Panc1 (cell line): ENCODE results near the gene HAO1. TPM values are rescaled to one million over a fixed set of nuclear protein-coding genes. Genes with fewer than 3 reads are reported as not detected.

Experiments used
- ATAC-seq: fragments of 200-7000 bp; cut with Tn5 transposase; 2 replicates; pipeline ENCODE4 v1.9.1; 2020; ENCODE audit warnings: mild to moderate bottlenecking, moderate library complexity
- BruUV-seq: library from RNA; stranded (reverse); fragments of 400-500 nt; replicated peaks from 2 replicates; lab custom pipeline; 2021; lab: Mats Ljungman, UMichigan
- CTCF ChIA-PET: fragments of 300-600 bp; sonication (Branson Sonifier 250); formaldehyde crosslinking; loops from one replicate; lab custom pipeline; 2022; ENCODE audit warnings: antibody characterized with exemption; lab: Charles Lee
- POLR2A ChIA-PET: fragments of 300-600 bp; sonication (Branson Sonifier 250); formaldehyde crosslinking; loops from one replicate; lab custom pipeline; 2022; ENCODE audit warnings: antibody characterized with exemption; lab: Charles Lee
- DNase-seq: peaks from one replicate; pipeline ENCODE4 v3.0.0-alpha.2; 2010; ENCODE audit warnings: low read depth, low spot score
- H3K27ac ChIP-seq: 2 replicates; pipeline ENCODE4 v1.5.1; 2011; ENCODE audit warnings: mild to moderate bottlenecking, low read length, inconsistent platforms
- H3K27me3 ChIP-seq: fragments of 200-500 bp; sonication (Bioruptor generic); 2 replicates; pipeline ENCODE4 v1.6.0; 2014; ENCODE audit warnings: low read length, inconsistent platforms; ENCODE audit not compliant: control insufficient read depth, insufficient read depth
- H3K36me3 ChIP-seq: fragments of 200-500 bp; sonication (Bioruptor generic); 2 replicates; pipeline ENCODE4 v1.5.1; 2014; ENCODE audit warnings: inconsistent platforms, mild to moderate bottlenecking, low read length, moderate library complexity; ENCODE audit not compliant: control insufficient read depth, insufficient read depth
- H3K4me1 ChIP-seq: 2 replicates; pipeline ENCODE4 v1.5.1; 2011; ENCODE audit warnings: inconsistent platforms, mild to moderate bottlenecking, low read length, moderate library complexity; ENCODE audit not compliant: control insufficient read depth, insufficient read depth
- H3K4me3 ChIP-seq, 2 experiments: 2 replicates each; pipeline ENCODE4 v1.5.1; 2011 to 2012; ENCODE audit warnings: low read depth in 2 of 2, low read length in 2 of 2, mild to moderate bottlenecking in 2 of 2, inconsistent platforms in 1 of 2, moderate library complexity in 1 of 2
- H3K9me3 ChIP-seq: fragments of 200-500 bp; sonication (Bioruptor generic); 2 replicates; pipeline ENCODE4 v1.5.1; 2014; ENCODE audit warnings: low read depth, mild to moderate bottlenecking, inconsistent platforms, low read length, moderate library complexity; ENCODE audit not compliant: control insufficient read depth, insufficient read depth
- POLR2AphosphoS5 ChIP-seq: IDR thresholded peaks from 2 replicates; pipeline ENCODE4 v1.6.1; 2012; ENCODE audit warnings: mild to moderate bottlenecking, low read depth, low read length, moderate library complexity
- SIN3A ChIP-seq: IDR thresholded peaks from 2 replicates; pipeline ENCODE4 v1.6.1; 2012; ENCODE audit warnings: low read depth, mild to moderate bottlenecking, low read length, moderate library complexity, borderline replicate concordance; ENCODE audit not compliant: insufficient read depth
- TCF7L2 ChIP-seq: IDR thresholded peaks from 2 replicates; pipeline ENCODE4 v1.6.1; 2011; ENCODE audit warnings: mild to moderate bottlenecking, low read depth, low read length, inconsistent platforms
- in situ Hi-C: cut with HindIII; loops from 2 replicates; pipeline ENCODE4 v1.10.0; 2016; ENCODE audit warnings: low sequenced_read_pairs, low pct_unique_long_range_greater_than_20kb
- intact Hi-C: fragments of 100-400 bp; cut with micrococcal nuclease; formaldehyde crosslinking; loops from one replicate; pipeline ENCODE4 v1.10.0; 2022; ENCODE audit not compliant: unreplicated experiment
- total RNA-seq: library from RNA; stranded (reverse); gene quantifications from one replicate; pipeline ENCODE4 v1.2.1, GENCODE V29; 2021; ENCODE audit not compliant: unreplicated experiment
- TF ChIP-seq, protein P1 (sequence below), 2 experiments: IDR thresholded peaks; 2 replicates each; pipeline ENCODE4 v1.6.1; 2011 to 2012; ENCODE audit warnings: low read depth in 2 of 2, control low read depth in 1 of 2, low read length in 1 of 2, mild to moderate bottlenecking in 1 of 2, moderate library complexity in 1 of 2; ENCODE audit not compliant: insufficient read depth in 1 of 2
- TF ChIP-seq, protein P2 (sequence below): fragments of 450-650 bp; IDR thresholded peaks from 2 replicates; pipeline ENCODE4 v1.5.1; 2017; ENCODE audit warnings: mild to moderate bottlenecking

The HAO1 gene
- total RNA-seq, 1 experiment from 2014 or later, result 0.13 TPM

DNA sequence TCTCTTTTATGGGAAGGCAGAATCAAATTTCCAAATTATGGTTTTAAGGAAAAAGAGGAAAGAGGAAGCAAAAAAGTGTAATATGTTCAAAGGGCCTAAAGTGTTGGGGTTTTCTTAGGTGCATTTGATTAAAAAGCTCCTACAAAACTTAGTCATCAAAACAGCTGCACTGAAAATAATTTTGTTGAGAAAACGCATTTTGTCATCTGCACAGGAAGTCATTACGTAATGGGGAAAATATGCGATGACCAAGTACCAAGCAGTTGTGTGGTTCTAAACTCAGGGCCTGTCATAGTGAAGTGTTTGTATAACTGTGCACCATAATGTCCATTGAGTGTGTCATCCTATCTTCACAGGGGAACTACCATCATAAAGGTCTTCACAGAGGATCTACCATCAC lies 15.6 kb downstream of the HAO1 start:
- in situ Hi-C loops, result no loop called here
- H3K9me3 ChIP-seq, result no peaks in the 10 kb centered on the region
- no peaks in the 10 kb centered on the region for H3K4me1 ChIP-seq
- H3K4me3 ChIP-seq, result no peak overlapping the region
- TF ChIP-seq POLR2AphosphoS5 (no peak), TCF7L2 (no peak), SIN3A (no peak)
- TF ChIP-seq, protein P1, sequence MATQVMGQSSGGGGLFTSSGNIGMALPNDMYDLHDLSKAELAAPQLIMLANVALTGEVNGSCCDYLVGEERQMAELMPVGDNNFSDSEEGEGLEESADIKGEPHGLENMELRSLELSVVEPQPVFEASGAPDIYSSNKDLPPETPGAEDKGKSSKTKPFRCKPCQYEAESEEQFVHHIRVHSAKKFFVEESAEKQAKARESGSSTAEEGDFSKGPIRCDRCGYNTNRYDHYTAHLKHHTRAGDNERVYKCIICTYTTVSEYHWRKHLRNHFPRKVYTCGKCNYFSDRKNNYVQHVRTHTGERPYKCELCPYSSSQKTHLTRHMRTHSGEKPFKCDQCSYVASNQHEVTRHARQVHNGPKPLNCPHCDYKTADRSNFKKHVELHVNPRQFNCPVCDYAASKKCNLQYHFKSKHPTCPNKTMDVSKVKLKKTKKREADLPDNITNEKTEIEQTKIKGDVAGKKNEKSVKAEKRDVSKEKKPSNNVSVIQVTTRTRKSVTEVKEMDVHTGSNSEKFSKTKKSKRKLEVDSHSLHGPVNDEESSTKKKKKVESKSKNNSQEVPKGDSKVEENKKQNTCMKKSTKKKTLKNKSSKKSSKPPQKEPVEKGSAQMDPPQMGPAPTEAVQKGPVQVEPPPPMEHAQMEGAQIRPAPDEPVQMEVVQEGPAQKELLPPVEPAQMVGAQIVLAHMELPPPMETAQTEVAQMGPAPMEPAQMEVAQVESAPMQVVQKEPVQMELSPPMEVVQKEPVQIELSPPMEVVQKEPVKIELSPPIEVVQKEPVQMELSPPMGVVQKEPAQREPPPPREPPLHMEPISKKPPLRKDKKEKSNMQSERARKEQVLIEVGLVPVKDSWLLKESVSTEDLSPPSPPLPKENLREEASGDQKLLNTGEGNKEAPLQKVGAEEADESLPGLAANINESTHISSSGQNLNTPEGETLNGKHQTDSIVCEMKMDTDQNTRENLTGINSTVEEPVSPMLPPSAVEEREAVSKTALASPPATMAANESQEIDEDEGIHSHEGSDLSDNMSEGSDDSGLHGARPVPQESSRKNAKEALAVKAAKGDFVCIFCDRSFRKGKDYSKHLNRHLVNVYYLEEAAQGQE (IDR thresholded peaks at IDR 0.05; ENCODE audit: insufficient read depth in 1 of 2, low read depth in 2 of 2, low read length in 1 of 2), result no peak
- TF ChIP-seq, protein P2, sequence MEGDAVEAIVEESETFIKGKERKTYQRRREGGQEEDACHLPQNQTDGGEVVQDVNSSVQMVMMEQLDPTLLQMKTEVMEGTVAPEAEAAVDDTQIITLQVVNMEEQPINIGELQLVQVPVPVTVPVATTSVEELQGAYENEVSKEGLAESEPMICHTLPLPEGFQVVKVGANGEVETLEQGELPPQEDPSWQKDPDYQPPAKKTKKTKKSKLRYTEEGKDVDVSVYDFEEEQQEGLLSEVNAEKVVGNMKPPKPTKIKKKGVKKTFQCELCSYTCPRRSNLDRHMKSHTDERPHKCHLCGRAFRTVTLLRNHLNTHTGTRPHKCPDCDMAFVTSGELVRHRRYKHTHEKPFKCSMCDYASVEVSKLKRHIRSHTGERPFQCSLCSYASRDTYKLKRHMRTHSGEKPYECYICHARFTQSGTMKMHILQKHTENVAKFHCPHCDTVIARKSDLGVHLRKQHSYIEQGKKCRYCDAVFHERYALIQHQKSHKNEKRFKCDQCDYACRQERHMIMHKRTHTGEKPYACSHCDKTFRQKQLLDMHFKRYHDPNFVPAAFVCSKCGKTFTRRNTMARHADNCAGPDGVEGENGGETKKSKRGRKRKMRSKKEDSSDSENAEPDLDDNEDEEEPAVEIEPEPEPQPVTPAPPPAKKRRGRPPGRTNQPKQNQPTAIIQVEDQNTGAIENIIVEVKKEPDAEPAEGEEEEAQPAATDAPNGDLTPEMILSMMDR, result no peak
- no peak overlapping the region for H3K27ac ChIP-seq
- no peaks in the 10 kb centered on the region for H3K27me3 ChIP-seq
- ChIA-PET POLR2A (no interaction called here), CTCF (no interaction called here)
- H3K36me3 ChIP-seq, result no peaks in the 10 kb centered on the region
- intact Hi-C loops, result no loop called here
- ATAC-seq (no peak), DNase-seq (peak; percentile 25)
- no TSS peak for BruUV-seq

DNA sequence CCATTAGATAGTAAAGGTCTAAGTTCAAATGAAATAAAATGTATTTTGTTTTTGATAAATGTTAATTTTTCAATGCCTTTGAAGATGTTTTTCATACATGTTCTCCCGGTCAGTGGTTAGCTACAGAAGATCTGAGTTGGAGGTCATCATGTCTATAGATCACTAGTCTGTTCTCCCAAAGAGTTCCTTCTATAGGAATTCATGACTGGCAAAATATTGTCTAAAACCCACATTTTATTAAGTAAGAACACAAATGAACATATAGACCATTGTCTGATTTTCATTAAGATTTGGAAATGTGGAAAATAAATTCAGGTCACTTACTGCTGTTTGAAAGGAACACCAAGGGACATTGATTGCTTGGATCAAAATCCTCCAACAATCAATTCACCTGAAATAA lies 23.6 kb downstream of the HAO1 start:
- no peak for ATAC-seq
- no peak overlapping the region for H3K4me3 ChIP-seq
- no peak for DNase-seq
- ChIA-PET CTCF (no interaction called here), POLR2A (no interaction called here)
- H3K9me3 ChIP-seq, result no peaks in the 10 kb centered on the region
- H3K27me3 ChIP-seq, result no peaks in the 10 kb centered on the region
- BruUV-seq, result no TSS peak
- intact Hi-C loops (no loop called here), in situ Hi-C loops (no loop called here)
- no peak for TF ChIP-seq TCF7L2
- TF ChIP-seq SIN3A, result no peak
- no peaks in the 10 kb centered on the region for H3K4me1 ChIP-seq
- no peaks in the 10 kb centered on the region for H3K36me3 ChIP-seq
- no peak overlapping the region for H3K27ac ChIP-seq

DNA sequence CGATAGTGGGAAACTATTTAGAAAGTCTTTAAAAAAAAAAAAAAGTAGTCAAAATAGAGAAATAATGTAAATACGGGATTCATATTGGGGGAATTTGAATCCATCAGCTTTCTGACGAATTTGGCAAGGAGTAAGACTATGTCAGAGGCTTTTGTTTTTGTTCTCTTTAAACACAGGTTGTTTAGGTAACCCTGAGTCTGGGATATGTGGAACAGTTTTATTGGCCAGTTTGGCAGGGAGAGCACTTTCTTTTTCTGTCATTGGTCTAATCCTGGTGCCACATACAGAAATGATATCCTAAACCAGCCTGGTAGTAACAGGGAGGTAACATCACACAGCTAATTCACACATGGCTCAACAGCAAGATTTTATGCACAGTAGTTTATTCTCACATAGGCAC lies 27.7 kb downstream of the HAO1 start:
- no peak overlapping the region for H3K27ac ChIP-seq

More for the DNA sequence above, 27.7 kb downstream of the HAO1 start:
- no peak for TF ChIP-seq POLR2AphosphoS5
- TF ChIP-seq, protein P2, result no peak
- TF ChIP-seq, protein P1 (IDR thresholded peaks at IDR 0.05; ENCODE audit: insufficient read depth in 1 of 2, low read depth in 2 of 2, low read length in 1 of 2), result no peak
- TF ChIP-seq SIN3A, result no peak
- TF ChIP-seq TCF7L2, result no peak
- no TSS peak for BruUV-seq
- intact Hi-C loops, result no loop called here
- H3K27me3 ChIP-seq, result no peaks in the 10 kb centered on the region
- in situ Hi-C loops, result no loop called here
- POLR2A ChIA-PET, result no interaction called here
- H3K9me3 ChIP-seq, result no peaks in the 10 kb centered on the region
- H3K4me1 ChIP-seq, result no peaks in the 10 kb centered on the region
- CTCF ChIA-PET, result no interaction called here
- no peak for DNase-seq
- no peak for ATAC-seq
- H3K36me3 ChIP-seq, result no peaks in the 10 kb centered on the region
- H3K4me3 ChIP-seq, result no peak overlapping the region
